Stomach (tissue), 9 donors: Measurements from ENCODE around the gene NEUROD6. TPM values are rescaled to one million over a fixed set of nuclear protein-coding genes. Genes with fewer than 3 reads are reported as not detected.

Experiments
- DNase-seq, 2 donors: peaks; one replicate each; pipeline versions ENCODE4 v3.0.0 to v3.0.0-alpha.2; 2013 to 2019
- H3K27ac ChIP-seq, 5 donors: fragments of 200-600 bp in 4 of 5; sonication (generic) in 4 of 5; one replicate each; pipeline ENCODE4 v1.5.1; 2013 to 2019; ENCODE audit warnings: mild to moderate bottlenecking in 1 of 5, moderate library complexity in 1 of 5
- H3K27me3 ChIP-seq, 3 donors: fragments of 200-600 bp; sonication (generic); one replicate each; pipeline ENCODE4 v1.5.1; 2017 to 2019; ENCODE audit warnings: mixed run types in 1 of 3
- H3K36me3 ChIP-seq, 4 donors: fragments of 200-600 bp; sonication (generic); 1 replicate in 3 of 4; 2 replicates in 1 of 4; pipeline ENCODE4 v1.5.1; 2016 to 2019
- H3K4me1 ChIP-seq, 4 donors: fragments of 200-600 bp; sonication (generic); one replicate each; pipeline ENCODE4 v1.5.1; 2016 to 2019
- H3K4me3 ChIP-seq, 4 donors: fragments of 200-600 bp; sonication (generic) in 3 of 4; one replicate each; pipeline ENCODE4 v1.5.1; 2016 to 2019; ENCODE audit warnings: mild to moderate bottlenecking in 1 of 4
- H3K9me3 ChIP-seq, 4 donors: fragments of 200-600 bp; sonication (generic); one replicate each; pipeline ENCODE4 v1.5.1; 2016 to 2019
- EP300 ChIP-seq: sonication (generic); formaldehyde crosslinking; IDR thresholded peaks from one replicate; pipeline ENCODE4 v1.6.1; 2017; ENCODE audit warnings: antibody characterized with exemption
- POLR2A ChIP-seq, 4 donors: fragments of 450-650 bp; IDR thresholded peaks; one replicate each; pipeline ENCODE4 v1.6.1; 2016; ENCODE audit warnings: antibody characterized with exemption in 4 of 4, control low read depth in 2 of 4, mild to moderate bottlenecking in 1 of 4, moderate library complexity in 1 of 4
- POLR2AphosphoS5 ChIP-seq, 3 donors: sonication (generic); formaldehyde crosslinking; IDR thresholded peaks; one replicate each; pipeline ENCODE4 v1.6.1; 2016; ENCODE audit warnings: antibody characterized with exemption in 3 of 3
- WGBS, 5 donors: extraction: QIAGEN DNeasy Blood & Tissue Kit in 3 of 5; methylation state at CpG; one replicate each; pipeline versions ENCODE4 v1.1.5 to v1.1.7; 2013 to 2018; 5-methylcytosine and 5-hydroxymethylcytosine counted together
- intact Hi-C: fragments of 100-400 bp; cut with DNase I; formaldehyde crosslinking; loops from one replicate; pipeline ENCODE4 v1.15.1; 2023; ENCODE audit warnings: low total_unique reads
- polyA plus RNA-seq, 3 donors: library from polyadenylated mRNA; stranded (reverse); fragments of 200-250 nt; gene quantifications; one replicate each; pipeline ENCODE4 v1.2.3, GENCODE V29; 2013
- total RNA-seq, 5 donors: library from RNA; depleted of rRNA; stranded (reverse); fragments of >200 nt; gene quantifications; one replicate each; pipeline versions ENCODE4 v1.1.0 to v1.2.3, GENCODE V29; 2014 to 2016
- TF ChIP-seq, protein P1 (sequence below), 7 experiments: fragments of 450-650 bp in 4 of 7; fragments of 200-600 bp in 3 of 7; sonication (generic) in 3 of 7; IDR thresholded peaks; one replicate each; pipeline ENCODE4 v1.5.1; 2016 to 2019; ENCODE audit warnings: antibody characterized with exemption in 7 of 7, control low read depth in 2 of 7, mild to moderate bottlenecking in 1 of 7
- donor health status: healthy with polysubstance abuse.
- donor health status: Bipolar disorder and iron deficiency.
- donor health status: healthy.

Gene NEUROD6
- total and polyA plus RNA-seq, 8 donors = not detected

DNA sequence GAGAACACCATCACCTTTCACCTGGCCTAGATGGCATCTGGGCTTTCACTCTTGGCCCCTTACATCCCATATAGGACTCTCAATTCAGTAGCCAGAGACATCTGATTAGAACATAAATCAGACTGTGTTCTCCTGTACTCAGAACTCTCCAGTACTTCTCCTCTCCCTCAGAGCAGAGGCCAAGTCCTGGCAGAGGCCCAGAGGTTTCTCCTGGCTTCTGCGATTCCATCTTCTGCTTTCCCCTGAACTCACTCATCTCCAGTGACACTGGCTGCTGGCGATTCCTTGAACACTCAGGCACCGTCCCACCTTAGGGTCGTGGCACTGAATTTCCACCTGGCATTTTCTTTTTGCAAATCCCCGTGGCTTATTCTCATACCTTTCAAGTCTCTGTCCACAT is 4.9 kb upstream of the NEUROD6 start:
- Histone ChIP-seq H3K4me1 (peaks cover 0 to 4% (median 0%) of the 10 kb centered on the region in 4 donors), H3K36me3 (no peaks in the 10 kb centered on the region), H3K27ac (no peak overlapping the region), H3K4me3 (no peak overlapping the region), H3K27me3 (no peaks in the 10 kb centered on the region), H3K9me3 (no peaks in the 10 kb centered on the region)
- 34 to 61% (median 44%) methylated on average over 5 of the region's 5 CpGs for WGBS, 5 donors
- intact Hi-C loops = no loop called here
- DNase-seq = no peak
- no peak for TF ChIP-seq EP300
- no peak for TF ChIP-seq POLR2A (IDR thresholded peaks at IDR 0.05)
- TF ChIP-seq, protein P1, sequence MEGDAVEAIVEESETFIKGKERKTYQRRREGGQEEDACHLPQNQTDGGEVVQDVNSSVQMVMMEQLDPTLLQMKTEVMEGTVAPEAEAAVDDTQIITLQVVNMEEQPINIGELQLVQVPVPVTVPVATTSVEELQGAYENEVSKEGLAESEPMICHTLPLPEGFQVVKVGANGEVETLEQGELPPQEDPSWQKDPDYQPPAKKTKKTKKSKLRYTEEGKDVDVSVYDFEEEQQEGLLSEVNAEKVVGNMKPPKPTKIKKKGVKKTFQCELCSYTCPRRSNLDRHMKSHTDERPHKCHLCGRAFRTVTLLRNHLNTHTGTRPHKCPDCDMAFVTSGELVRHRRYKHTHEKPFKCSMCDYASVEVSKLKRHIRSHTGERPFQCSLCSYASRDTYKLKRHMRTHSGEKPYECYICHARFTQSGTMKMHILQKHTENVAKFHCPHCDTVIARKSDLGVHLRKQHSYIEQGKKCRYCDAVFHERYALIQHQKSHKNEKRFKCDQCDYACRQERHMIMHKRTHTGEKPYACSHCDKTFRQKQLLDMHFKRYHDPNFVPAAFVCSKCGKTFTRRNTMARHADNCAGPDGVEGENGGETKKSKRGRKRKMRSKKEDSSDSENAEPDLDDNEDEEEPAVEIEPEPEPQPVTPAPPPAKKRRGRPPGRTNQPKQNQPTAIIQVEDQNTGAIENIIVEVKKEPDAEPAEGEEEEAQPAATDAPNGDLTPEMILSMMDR (IDR thresholded peaks at IDR 0.05) = no peak
- no peak for TF ChIP-seq POLR2AphosphoS5 (IDR thresholded peaks at IDR 0.05)

DNA sequence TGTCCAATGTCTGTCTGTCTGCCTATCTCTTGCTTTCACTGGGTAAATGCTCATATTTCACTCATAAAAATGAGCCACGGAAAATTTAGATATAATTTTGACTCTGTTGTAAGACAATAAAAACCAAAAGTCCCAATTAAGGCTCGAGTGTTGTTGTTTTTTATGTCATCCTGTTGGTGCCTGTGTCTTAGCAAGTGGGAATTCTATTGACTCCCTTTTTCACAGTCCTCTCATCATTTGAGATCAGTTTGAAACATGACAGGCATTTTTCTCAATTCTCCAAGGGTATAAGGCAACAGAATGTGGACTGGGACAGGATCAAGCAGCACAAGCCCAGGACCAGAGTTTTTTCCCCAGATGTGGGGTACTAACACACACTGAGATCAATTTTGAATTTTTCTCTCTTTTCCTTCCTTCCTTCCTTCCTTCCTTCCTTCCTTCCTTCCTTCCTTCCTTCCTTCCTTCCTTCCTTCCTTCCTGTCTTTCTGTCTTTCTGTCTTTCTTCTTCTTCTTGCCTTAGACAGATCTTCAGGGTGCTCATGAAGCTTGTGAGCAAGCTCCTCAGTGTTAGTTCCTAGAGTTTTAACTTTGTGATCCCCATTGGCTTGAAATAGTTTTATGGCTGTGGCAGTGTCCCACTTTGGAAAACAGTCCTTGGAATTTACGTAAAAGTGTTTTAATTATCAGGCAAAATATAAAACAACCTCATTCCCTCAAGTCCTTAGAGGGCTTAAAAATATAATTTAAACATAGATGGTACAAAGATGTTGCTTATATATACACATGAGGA is 3.2 kb upstream of the NEUROD6 start:
- H3K36me3 ChIP-seq = no peaks in the 10 kb centered on the region
- 63 to 78% (median 68%) methylated on average over 3 of the region's 3 CpGs for WGBS, 5 donors
- TF ChIP-seq POLR2A (IDR thresholded peaks at IDR 0.05) (no peak), EP300 (no peak), POLR2AphosphoS5 (IDR thresholded peaks at IDR 0.05) (no peak)
- TF ChIP-seq, protein P1 (IDR thresholded peaks at IDR 0.05) = no peak
- peaks cover 0 to 4% (median 0%) of the 10 kb centered on the region in 3 donors for H3K27me3 ChIP-seq
- intact Hi-C loops = no loop called here
- peaks cover 0 to 4% (median 0%) of the 10 kb centered on the region in 4 donors for H3K4me1 ChIP-seq
- no peaks in the 10 kb centered on the region for H3K9me3 ChIP-seq
- no peak for DNase-seq
- H3K27ac ChIP-seq = no peak overlapping the region
- no peak overlapping the region for H3K4me3 ChIP-seq

DNA sequence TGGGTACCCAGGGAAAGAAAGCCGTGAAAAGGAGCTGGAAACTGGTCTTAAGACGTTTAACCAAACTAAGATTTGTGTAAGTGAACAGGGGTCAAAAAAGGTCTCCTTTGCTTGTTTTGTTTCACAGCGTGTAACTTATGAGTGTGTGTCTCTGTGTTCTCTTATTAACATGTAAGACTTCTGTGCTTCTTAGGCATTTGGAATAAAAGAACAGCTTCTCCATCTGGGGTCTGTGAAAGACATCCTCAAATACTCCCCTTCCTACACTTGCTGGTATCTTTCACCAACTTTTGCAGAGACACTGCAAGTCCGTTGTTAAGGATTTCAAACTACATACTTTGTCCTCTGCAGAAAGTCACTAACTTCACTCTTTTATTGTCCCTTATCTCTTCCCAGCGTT is 615 bp upstream of the NEUROD6 start:
- peaks cover 0 to 23% (median 9%) of the 10 kb centered on the region in 3 donors for H3K27me3 ChIP-seq
- TF ChIP-seq, protein P1 (IDR thresholded peaks at IDR 0.05) = no peak
- TF ChIP-seq EP300 = no peak
- TF ChIP-seq POLR2AphosphoS5 (IDR thresholded peaks at IDR 0.05) = no peak
- no peak for TF ChIP-seq POLR2A (IDR thresholded peaks at IDR 0.05)
- no peaks in the 10 kb centered on the region for H3K36me3 ChIP-seq
- no peak overlapping the region for H3K27ac ChIP-seq
- H3K9me3 ChIP-seq = no peaks in the 10 kb centered on the region
- 10 to 21% (median 15%) methylated on average over 5 of the region's 5 CpGs for WGBS, 5 donors
- intact Hi-C loops = no loop called here
- peaks cover 0 to 13% (median 7%) of the 10 kb centered on the region in 4 donors for H3K4me1 ChIP-seq
- no peak for DNase-seq
- no peak overlapping the region for H3K4me3 ChIP-seq

DNA sequence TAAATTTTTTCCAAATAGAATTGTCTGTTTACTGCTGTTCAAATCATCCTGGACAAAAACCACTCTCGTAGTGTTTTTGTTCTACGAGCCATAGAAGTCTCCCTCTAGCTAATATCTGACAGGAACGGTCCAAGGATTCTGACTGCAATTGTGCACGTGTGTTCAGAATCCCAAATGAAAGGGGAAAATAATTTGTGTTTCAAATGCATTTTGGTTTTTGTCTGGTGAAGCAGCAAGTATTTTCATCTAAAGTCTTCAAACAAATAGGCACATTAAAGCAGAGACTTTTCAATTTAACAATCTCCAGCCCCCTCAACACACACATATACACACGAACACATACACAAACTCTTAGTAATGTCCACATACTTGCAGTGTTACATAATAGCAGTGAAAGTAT is 475 bp downstream of the NEUROD6 start:
- no peaks in the 10 kb centered on the region for H3K36me3 ChIP-seq
- H3K9me3 ChIP-seq = no peaks in the 10 kb centered on the region
- TF ChIP-seq POLR2AphosphoS5 (IDR thresholded peaks at IDR 0.05) (no peak), POLR2A (IDR thresholded peaks at IDR 0.05) (no peak), EP300 (no peak)
- TF ChIP-seq, protein P1 (IDR thresholded peaks at IDR 0.05) = no peak
- peaks cover 0 to 24% (median 13%) of the 10 kb centered on the region in 4 donors for H3K4me1 ChIP-seq
- H3K27me3 ChIP-seq = peaks cover 0 to 33% (median 13%) of the 10 kb centered on the region in 3 donors
- 61 to 74% (median 65%) methylated on average over 5 of the region's 5 CpGs for WGBS, 5 donors
- intact Hi-C loops = no loop called here
- DNase-seq = no peak
- no peak overlapping the region for H3K4me3 ChIP-seq
- H3K27ac ChIP-seq = no peak overlapping the region
